K562 (cell line): Measurements from ENCODE around the gene PIP4K2C. TPM values are rescaled to one million over a fixed set of nuclear protein-coding genes. Genes with fewer than 3 reads are reported as not detected.

Source experiments
- ATAC-seq: fragments of 200-7000 bp; cut with Tn5 transposase; 3 replicates; pipeline ENCODE4 v1.9.1; 2020; ENCODE audit warnings: moderate library complexity
- BruUV-seq: library from RNA; stranded (reverse); fragments of 400-500 nt; replicated peaks from 2 replicates; lab custom pipeline; 2021; lab: Mats Ljungman, UMichigan
- CTCF ChIA-PET: fragments of 300-600 bp; formaldehyde crosslinking; extraction: SDS; loops from one replicate; lab custom pipeline; 2021; ENCODE audit warnings: low intra/inter-chr PET ratio; lab: Yijun Ruan, JAX
- POLR2A ChIA-PET: fragments of 300-600, 350-650 bp; sonication (Branson Sonifier 250); formaldehyde crosslinking; extraction: SDS; loops from one replicate; lab custom pipeline; 2021; ENCODE audit warnings: antibody characterized with exemption, inconsistent platforms; lab: Yijun Ruan, JAX
- DNase-seq, 4 experiments: peaks; one replicate each; pipeline versions ENCODE4 v3.0.0 to v3.0.0-alpha.2; 2011 to 2018; ENCODE audit warnings: low spot score in 3 of 4, mixed read lengths in 3 of 4; ENCODE audit errors: extremely low read depth in 1 of 4
- FAIRE-seq: peaks from 2 replicates; lab custom pipeline; 2011; peaks lifted over from hg19 to GRCh38; lab: Jason Lieb, UNC
- H2AFZ ChIP-seq: 2 replicates; pipeline ENCODE4 v1.6.0; 2011; ENCODE audit warnings: low read depth, low read length, control low read depth, inconsistent platforms
- H3K27ac ChIP-seq: fragments of 200-600 bp; 3 replicates; pipeline ENCODE4 v1.8.0; 2011; ENCODE audit warnings: low read depth, mild to moderate bottlenecking, control low read depth, inconsistent platforms, low read length, moderate library complexity, mixed read lengths; ENCODE audit errors: extremely low read depth
- H3K27me3 ChIP-seq, 2 experiments: fragments of 300-600 bp in 1 of 2; 2 replicates in 1 of 2; 3 replicates in 1 of 2; pipeline versions ENCODE4 v1.6.0 to v1.8.0; 2011; ENCODE audit warnings: inconsistent platforms in 2 of 2, low read length in 2 of 2, mild to moderate bottlenecking in 1 of 2, mixed read lengths in 1 of 2, moderate library complexity in 1 of 2; ENCODE audit not compliant: control insufficient read depth in 2 of 2, insufficient read depth in 2 of 2
- H3K36me3 ChIP-seq: fragments of 300-600 bp; 3 replicates; pipeline ENCODE4 v1.8.0; 2011; ENCODE audit warnings: mild to moderate bottlenecking, low read length, inconsistent platforms; ENCODE audit not compliant: control insufficient read depth, insufficient read depth
- H3K4me1 ChIP-seq, 2 experiments: fragments of 200-600 bp in 1 of 2; replicated peaks in 1 of 2; 2 replicates in 1 of 2; 3 replicates in 1 of 2; pipeline versions ENCODE4 v1.5.1 to v1.8.0; 2011; ENCODE audit warnings: inconsistent platforms in 2 of 2, low read length in 2 of 2, mild to moderate bottlenecking in 1 of 2, mixed read lengths in 1 of 2, moderate library complexity in 1 of 2; ENCODE audit not compliant: control insufficient read depth in 2 of 2, insufficient read depth in 2 of 2
- H3K4me2 ChIP-seq: 2 replicates; pipeline ENCODE4 v1.6.1; 2011; ENCODE audit warnings: low read length, control low read depth, inconsistent platforms, mixed read lengths; ENCODE audit not compliant: insufficient read depth
- H3K4me3 ChIP-seq: fragments of 200-600 bp; sonication (generic), shearing (Covaris generic); 2 replicates; pipeline ENCODE4 v1.5.1; 2016; ENCODE audit warnings: control low read depth, inconsistent platforms
- H3K79me2 ChIP-seq: fragments of 200-600 bp; 3 replicates; pipeline ENCODE4 v1.8.0; 2011; ENCODE audit warnings: low read length, inconsistent platforms; ENCODE audit not compliant: control insufficient read depth, insufficient read depth
- H3K9ac ChIP-seq, 2 experiments: 2 replicates each; pipeline versions ENCODE4 v1.6.0 to v1.6.1; 2011; ENCODE audit warnings: low read depth in 2 of 2, low read length in 2 of 2, control low read depth in 1 of 2, inconsistent platforms in 1 of 2, mild to moderate bottlenecking in 1 of 2, mixed read lengths in 1 of 2; ENCODE audit not compliant: insufficient read depth in 1 of 2
- H3K9me1 ChIP-seq: one replicate; pipeline ENCODE4 v1.6.0; 2011; ENCODE audit warnings: inconsistent platforms, mild to moderate bottlenecking, low read length, moderate library complexity; ENCODE audit not compliant: control insufficient read depth, insufficient read depth
- H3K9me3 ChIP-seq: replicated peaks from 2 replicates; pipeline ENCODE4 v1.5.1; 2011; ENCODE audit warnings: low read depth, low read length, inconsistent platforms; ENCODE audit not compliant: control insufficient read depth, insufficient read depth
- H4K20me1 ChIP-seq: replicated peaks from 2 replicates; pipeline ENCODE4 v1.6.1; 2011; ENCODE audit warnings: low read length, inconsistent platforms, mixed read lengths; ENCODE audit not compliant: control insufficient read depth, insufficient read depth
- MIER1 ChIP-seq: fragments of 450-650 bp; IDR thresholded peaks from 2 replicates; pipeline ENCODE4 v1.6.1; 2016; ENCODE audit warnings: antibody characterized with exemption, mild to moderate bottlenecking, low read depth
- NFIX ChIP-seq: fragments of 250-450 bp; sonication (Bioruptor Pico); IDR thresholded peaks from 2 replicates; pipeline ENCODE4 v1.4.0; 2020; ENCODE audit warnings: low read depth, mild to moderate bottlenecking, moderate library complexity
- TOE1 ChIP-seq, 2 experiments: fragments of 450-650 bp in 1 of 2; sonication (generic) in 1 of 2; formaldehyde crosslinking in 1 of 2; IDR thresholded peaks; 2 replicates each; pipeline versions ENCODE4 v1.7.1 to v1.8.0; 2016 to 2022; ENCODE audit warnings: borderline replicate concordance in 2 of 2, mild to moderate bottlenecking in 2 of 2, antibody characterized with exemption in 1 of 2, inconsistent platforms in 1 of 2, low read depth in 1 of 2, missing genetic modification reagents in 1 of 2, moderate library complexity in 1 of 2
- ZNF324 ChIP-seq: fragments of 250-450 bp; sonication (Bioruptor Pico); IDR thresholded peaks from 2 replicates; pipeline ENCODE4 v1.4.0; 2020; ENCODE audit warnings: mild to moderate bottlenecking
- ZNF436 ChIP-seq: fragments of 250-450, 450-650 bp; sonication (Bioruptor Pico); formaldehyde crosslinking; IDR thresholded peaks from 2 replicates; pipeline ENCODE4 v1.7.0; 2020; ENCODE audit warnings: mild to moderate bottlenecking
- WGBS: fragments of 100-300 bp; shearing (Covaris generic); methylation state at CpG from one replicate; pipeline ENCODE4 v1.1.6; 2016; ENCODE audit warnings: low coverage, mixed read lengths; ENCODE audit not compliant: insufficient coverage; ENCODE audit errors: missing lambda C conversion rate; 5-methylcytosine and 5-hydroxymethylcytosine counted together
- in situ Hi-C: fragments of 300-500 bp; cut with MboI; formaldehyde crosslinking; loops from 4 replicates; pipeline ENCODE4 v1.15.0; 2018; ENCODE audit warnings: inconsistent platforms, mixed read lengths
- intact Hi-C: fragments of 100-400 bp; cut with micrococcal nuclease; formaldehyde crosslinking; loops from 2 replicates; pipeline ENCODE4 v1.14.2; 2022
- polyA plus RNA-seq, 8 experiments: library from polyadenylated mRNA; depleted of rRNA in 4 of 8; stranded (reverse) in 5 of 8; unstranded in 3 of 8; fragments of >200 nt; fragmentation: Nextera tagmentation in 2 of 8; fragmentation: Illumina TruSeq in 1 of 8; extraction: Ambion mirVana in 2 of 8; extraction: Trizol in 1 of 8; gene quantifications; 2 replicates each; pipeline versions ENCODE4 v1.2.1 to v1.2.3, GENCODE V29; 2011 to 2014; ENCODE audit warnings: inconsistent platforms in 1 of 8, missing spikeins in 1 of 8
- total RNA-seq, 7 experiments: library from RNA; depleted of rRNA in 6 of 7; stranded (reverse); fragments of >200 nt in 6 of 7; fragmentation: Illumina TruSeq in 2 of 7; extraction: Trizol in 2 of 7; gene quantifications; 2 replicates each; pipeline versions ENCODE4 v1.2.1 to v1.2.3, GENCODE V29; 2011 to 2021; ENCODE audit warnings: low replicate concordance in 1 of 7
- TF ChIP-seq, protein P1 (sequence below), 2 experiments: fragments of 250-450 bp in 1 of 2; fragments of 450-650 bp in 1 of 2; sonication (Bioruptor Pico) in 1 of 2; IDR thresholded peaks; 2 replicates each; pipeline versions ENCODE4 v1.6.1 to v1.8.0; 2016 to 2021; ENCODE audit warnings: mild to moderate bottlenecking in 2 of 2, moderate library complexity in 2 of 2, missing compliant biosample characterization in 1 of 2, missing genetic modification characterization in 1 of 2

Gene PIP4K2C
- total and polyA plus RNA-seq, 9 of the 15 experiments (the other 6 are each of a cell fraction or from before 2014, with no cell fraction given) = 9.0 to 41.4 (median 18.3) TPM

GRCh38 chr12:57586128-57586527 lies 4.9 kb upstream of the PIP4K2C start:
- no TSS peak for BruUV-seq
- H3K9ac ChIP-seq = no peak overlapping the region
- DNase-seq = no peak
- H3K4me2 ChIP-seq = no peak overlapping the region
- H3K9me3 ChIP-seq = no peaks in the 10 kb centered on the region
- TF ChIP-seq MIER1 (no peak), ZNF324 (CRISPR knock-in tag) (no peak), ZNF436 (CRISPR knock-in tag) (no peak), TOE1 (IDR thresholded peaks at IDR 0.05; ENCODE audit: borderline replicate concordance) (no peak), TOE1 (CRISPR knock-in tag; IDR thresholded peaks at IDR 0.05; ENCODE audit: borderline replicate concordance, low read depth) (no peak), NFIX (no peak)
- TF ChIP-seq, protein P1, sequence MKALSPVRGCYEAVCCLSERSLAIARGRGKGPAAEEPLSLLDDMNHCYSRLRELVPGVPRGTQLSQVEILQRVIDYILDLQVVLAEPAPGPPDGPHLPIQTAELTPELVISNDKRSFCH (CRISPR knock-in tag; IDR thresholded peaks at IDR 0.05) = no peak
- TF ChIP-seq, protein P1 (tag; IDR thresholded peaks at IDR 0.05) = no peak
- TF ChIP-seq, all 486 proteins: peak for 0
- 95% methylated on average over 3 of the region's 3 CpGs for WGBS
- CTCF ChIA-PET = no interaction called here
- peaks cover 1% of the 10 kb centered on the region; the same call in 2 of the 3 replicates for H3K79me2 ChIP-seq
- intact Hi-C loops (loop anchor here (1.0 kb wide), 1 partner anchor 143 kb away; no protein-coding TSS in a partner anchor), in situ Hi-C loops (no loop called here)
- no peak overlapping the region for H2AFZ ChIP-seq
- no peaks in the 10 kb centered on the region for H3K27me3 ChIP-seq
- no peak overlapping the region for H3K27ac ChIP-seq
- ATAC-seq (no peak), FAIRE-seq (no peak)
- no peaks in the 10 kb centered on the region for H3K9me1 ChIP-seq
- H3K4me3 ChIP-seq = no peak overlapping the region
- peaks cover 40% of the 10 kb centered on the region; the same call in 2 of the 3 replicates for H3K36me3 ChIP-seq
- peaks cover 13 to 14% of the 10 kb centered on the region in 2 experiments for H3K4me1 ChIP-seq
- POLR2A ChIA-PET = interaction anchor here (0.8 to 1.1 kb wide), 2 partner anchors 66 to 70 kb away, joined by 3 to 4 read pairs; partner anchors contain the start of gene DDIT3
- peaks cover 3% of the 10 kb centered on the region; the same call in 1 of the 2 replicates for H4K20me1 ChIP-seq
